SU-DHL-6 (cell line): Measurements from ENCODE around the gene FAM136A.

Experiments used
- H2AFZ ChIP-seq: fragments of 200-600 bp; sonication (generic); 2 replicates; pipeline ENCODE4 v1.6.1; 2014; ENCODE audit warnings: low read depth, mild to moderate bottlenecking, moderate library complexity, mixed read lengths, antibody characterized with exemption, low read length; ENCODE audit not compliant: severe bottlenecking
- H3F3A ChIP-seq: fragments of 200-600 bp; shearing (Covaris generic); 2 replicates; pipeline ENCODE4 v1.6.0; 2016; ENCODE audit warnings: antibody characterized with exemption, mild to moderate bottlenecking; ENCODE audit not compliant: insufficient read depth
- H3K27ac ChIP-seq: fragments of 200-600 bp; sonication (generic); 2 replicates; pipeline ENCODE4 v1.5.1; 2016; ENCODE audit warnings: low read depth, mild to moderate bottlenecking, low read length, moderate library complexity, mixed read lengths
- H3K27me3 ChIP-seq: fragments of 200-600 bp; sonication (generic), shearing (Covaris generic); 2 replicates; pipeline ENCODE4 v1.6.0; 2014; ENCODE audit warnings: mild to moderate bottlenecking, low read length
- H3K36me3 ChIP-seq: fragments of 200-600 bp; sonication (generic); 2 replicates; pipeline ENCODE4 v1.6.1; 2014; ENCODE audit warnings: mild to moderate bottlenecking, low read length, mixed read lengths
- H3K4me2 ChIP-seq: fragments of 300-600, 200-600 bp; shearing (Covaris generic), sonication (generic); 2 replicates; pipeline ENCODE4 v1.6.0; 2014; ENCODE audit warnings: low read length, low read depth, mild to moderate bottlenecking; ENCODE audit not compliant: poor library complexity, severe bottlenecking
- H3K4me3 ChIP-seq: fragments of 200-600 bp; sonication (generic); 2 replicates; pipeline ENCODE4 v1.5.1; 2014; ENCODE audit warnings: antibody characterized with exemption, low read length, mild to moderate bottlenecking, mixed read lengths; ENCODE audit not compliant: insufficient read depth, poor library complexity, severe bottlenecking
- H3K79me2 ChIP-seq: fragments of 200-600 bp; sonication (generic); 2 replicates; pipeline ENCODE4 v1.6.1; 2014; ENCODE audit warnings: mild to moderate bottlenecking, low read length, moderate library complexity; ENCODE audit not compliant: insufficient read depth
- H3K9ac ChIP-seq: fragments of 200-600 bp; sonication (generic); 2 replicates; pipeline ENCODE4 v1.7.0; 2014; ENCODE audit warnings: mild to moderate bottlenecking, low read length
- H3K9me2 ChIP-seq: fragments of 200-600 bp; sonication (generic); replicated peaks from 2 replicates; pipeline ENCODE4 v1.6.1; 2014; ENCODE audit warnings: low read length; ENCODE audit not compliant: insufficient read depth
- H3K9me3 ChIP-seq: fragments of 200-600 bp; sonication (generic); 2 replicates; pipeline ENCODE4 v1.6.1; 2014; ENCODE audit warnings: low read length, mixed read lengths; ENCODE audit not compliant: insufficient read depth
- H4K20me1 ChIP-seq: fragments of 200-600 bp; sonication (generic); 2 replicates; pipeline ENCODE4 v1.6.1; 2014; ENCODE audit warnings: low read depth, mild to moderate bottlenecking, antibody characterized with exemption, low read length, moderate library complexity, mixed read lengths
- EZH2phosphoT487 ChIP-seq: fragments of 200-600 bp; sonication (generic), shearing (Covaris generic); conservative IDR thresholded peaks from 2 replicates; pipeline ENCODE4 v1.6.1; 2018; ENCODE audit warnings: mild to moderate bottlenecking, antibody characterized with exemption, low read length, moderate library complexity, mixed read lengths
- TF ChIP-seq, protein P1 (sequence below): fragments of 200-600 bp; sonication (generic); IDR thresholded peaks from one replicate; pipeline ENCODE4 v1.5.1; 2017; ENCODE audit warnings: antibody characterized with exemption, mild to moderate bottlenecking, low read length, moderate library complexity; ENCODE audit not compliant: insufficient read depth, poor library complexity, severe bottlenecking

FAM136A gene

DNA sequence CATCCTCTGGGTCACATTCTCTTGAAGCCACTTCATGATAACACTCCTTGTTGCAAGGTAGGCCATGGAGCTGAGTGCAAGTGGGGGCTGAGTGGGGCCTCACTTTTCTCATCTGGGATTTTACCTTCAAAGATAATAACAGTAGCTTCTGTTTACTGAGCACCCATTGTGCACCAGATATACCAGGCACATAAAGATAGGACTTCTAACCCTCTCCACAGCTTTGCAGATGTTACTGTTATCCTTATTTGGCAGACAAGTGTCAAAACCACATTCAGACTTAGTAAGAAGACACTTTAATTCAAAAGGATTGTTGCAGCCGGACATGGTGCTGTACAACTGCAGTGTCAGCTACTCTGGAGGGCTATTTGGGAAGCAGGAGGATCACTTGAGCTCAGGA lies 12.8 kb upstream of the FAM136A start:
- Histone ChIP-seq H3K27me3 (no peaks in the 10 kb centered on the region), H3K9me2 (no peaks in the 10 kb centered on the region), H3K9me3 (no peaks in the 10 kb centered on the region), H3K27ac (no peak overlapping the region), H3F3A (no peaks in the 10 kb centered on the region), H4K20me1 (no peaks in the 10 kb centered on the region), H3K9ac (no peak overlapping the region), H3K36me3 (no peaks in the 10 kb centered on the region), H3K79me2 (no peaks in the 10 kb centered on the region), H2AFZ (no peak overlapping the region), H3K4me2 (no peak overlapping the region), H3K4me3 (no peak overlapping the region)
- no peak for TF ChIP-seq EZH2phosphoT487

GRCh38 chr2:70312560-70312959 lies 10.7 kb upstream of the FAM136A start:
- no peak overlapping the region for H3K9ac ChIP-seq
- H3K9me3 ChIP-seq, result no peaks in the 10 kb centered on the region
- no peaks in the 10 kb centered on the region for H3K9me2 ChIP-seq
- H3K79me2 ChIP-seq, result no peaks in the 10 kb centered on the region
- H3K4me3 ChIP-seq, result no peak overlapping the region
- H4K20me1 ChIP-seq, result no peaks in the 10 kb centered on the region
- H3K4me2 ChIP-seq, result no peak overlapping the region
- no peak overlapping the region for H2AFZ ChIP-seq
- no peaks in the 10 kb centered on the region for H3F3A ChIP-seq
- H3K36me3 ChIP-seq, result no peaks in the 10 kb centered on the region
- TF ChIP-seq EZH2phosphoT487, result no peak
- TF ChIP-seq, protein P1, sequence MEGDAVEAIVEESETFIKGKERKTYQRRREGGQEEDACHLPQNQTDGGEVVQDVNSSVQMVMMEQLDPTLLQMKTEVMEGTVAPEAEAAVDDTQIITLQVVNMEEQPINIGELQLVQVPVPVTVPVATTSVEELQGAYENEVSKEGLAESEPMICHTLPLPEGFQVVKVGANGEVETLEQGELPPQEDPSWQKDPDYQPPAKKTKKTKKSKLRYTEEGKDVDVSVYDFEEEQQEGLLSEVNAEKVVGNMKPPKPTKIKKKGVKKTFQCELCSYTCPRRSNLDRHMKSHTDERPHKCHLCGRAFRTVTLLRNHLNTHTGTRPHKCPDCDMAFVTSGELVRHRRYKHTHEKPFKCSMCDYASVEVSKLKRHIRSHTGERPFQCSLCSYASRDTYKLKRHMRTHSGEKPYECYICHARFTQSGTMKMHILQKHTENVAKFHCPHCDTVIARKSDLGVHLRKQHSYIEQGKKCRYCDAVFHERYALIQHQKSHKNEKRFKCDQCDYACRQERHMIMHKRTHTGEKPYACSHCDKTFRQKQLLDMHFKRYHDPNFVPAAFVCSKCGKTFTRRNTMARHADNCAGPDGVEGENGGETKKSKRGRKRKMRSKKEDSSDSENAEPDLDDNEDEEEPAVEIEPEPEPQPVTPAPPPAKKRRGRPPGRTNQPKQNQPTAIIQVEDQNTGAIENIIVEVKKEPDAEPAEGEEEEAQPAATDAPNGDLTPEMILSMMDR, result no peak
- no peaks in the 10 kb centered on the region for H3K27me3 ChIP-seq
- no peak overlapping the region for H3K27ac ChIP-seq

GRCh38 chr2:70310899-70311298 lies 9.0 kb upstream of the FAM136A start:
- TF ChIP-seq, protein P1, result no peak
- no peak for TF ChIP-seq EZH2phosphoT487
- Histone ChIP-seq H3K9me2 (no peaks in the 10 kb centered on the region), H4K20me1 (no peaks in the 10 kb centered on the region), H3K36me3 (no peaks in the 10 kb centered on the region), H3K4me2 (no peak overlapping the region), H3K9me3 (no peaks in the 10 kb centered on the region), H3K27me3 (no peaks in the 10 kb centered on the region), H3K79me2 (no peaks in the 10 kb centered on the region), H3K27ac (no peak overlapping the region), H3K9ac (no peak overlapping the region), H2AFZ (no peak overlapping the region), H3F3A (no peaks in the 10 kb centered on the region), H3K4me3 (no peak overlapping the region)

DNA sequence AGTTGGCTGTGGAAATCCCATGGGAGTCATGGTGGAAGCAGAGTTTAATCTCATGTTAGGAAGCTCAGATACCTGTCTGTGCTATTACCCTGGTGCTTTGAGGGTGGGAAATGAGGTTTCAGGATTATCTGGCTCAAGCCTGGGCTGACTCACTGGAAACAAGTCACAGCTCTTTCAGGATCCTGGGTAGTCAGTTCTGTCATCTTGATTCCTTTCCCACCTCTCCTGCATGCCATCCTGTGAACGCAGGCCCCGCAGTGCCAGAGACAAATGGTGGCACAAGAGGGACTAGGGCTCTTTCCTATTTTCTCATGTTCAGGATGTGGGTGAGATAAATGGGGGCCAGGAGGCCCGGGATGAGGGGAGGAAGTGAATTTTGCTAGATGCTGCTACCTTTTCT lies 3.7 kb upstream of the FAM136A start:
- Histone ChIP-seq H2AFZ (no peak overlapping the region), H3K9me3 (no peaks in the 10 kb centered on the region; the same call in 1 of the 2 replicates), H3K27ac (no peak overlapping the region)

More for the DNA sequence above, 3.7 kb upstream of the FAM136A start:
- TF ChIP-seq EZH2phosphoT487, result no peak
- TF ChIP-seq, protein P1, result no peak
- Histone ChIP-seq H3K4me2 (no peak overlapping the region), H3K9ac (no peak overlapping the region), H3K9me2 (no peaks in the 10 kb centered on the region), H3K79me2 (peaks cover 9% of the 10 kb centered on the region; the same call in 1 of the 2 replicates), H3F3A (no peaks in the 10 kb centered on the region), H4K20me1 (no peaks in the 10 kb centered on the region), H3K36me3 (no peaks in the 10 kb centered on the region), H3K4me3 (no peak overlapping the region), H3K27me3 (no peaks in the 10 kb centered on the region)
